Kasumi-1 (cell line): ENCODE data around the gene TMEM119.
"Not testable (repeated sequence)": the region's sequence is repeated elsewhere in the genome, so short reads cannot be mapped to it uniquely, and the experiment has no call there.

ENCODE experiments used
- DNase-seq, 2 experiments: peaks; one replicate each; lab custom pipeline; 2025; lab: John Stamatoyannopoulos, UW

TMEM119 gene

DNA sequence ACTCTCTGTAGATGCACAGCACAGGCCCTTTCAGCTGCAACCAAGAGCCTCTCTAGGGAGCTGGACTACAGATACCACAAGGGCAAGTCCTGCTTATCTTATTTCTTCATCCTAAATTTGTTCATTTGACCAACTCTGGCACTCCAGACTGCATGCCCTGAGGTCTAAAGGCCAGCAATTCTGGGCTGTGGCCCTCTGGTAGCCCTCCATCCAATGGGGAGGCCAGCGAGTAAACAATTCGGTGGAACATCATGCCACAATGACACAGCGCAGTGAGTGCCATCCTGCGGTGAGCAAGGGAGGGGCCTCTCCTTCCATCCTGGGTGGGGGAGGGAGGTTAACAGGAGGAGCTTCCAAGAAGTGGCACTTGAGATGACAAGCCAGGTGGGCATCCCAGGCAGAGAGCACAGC, 36.5 kb upstream of the TMEM119 start:
- no peak for DNase-seq

DNA sequence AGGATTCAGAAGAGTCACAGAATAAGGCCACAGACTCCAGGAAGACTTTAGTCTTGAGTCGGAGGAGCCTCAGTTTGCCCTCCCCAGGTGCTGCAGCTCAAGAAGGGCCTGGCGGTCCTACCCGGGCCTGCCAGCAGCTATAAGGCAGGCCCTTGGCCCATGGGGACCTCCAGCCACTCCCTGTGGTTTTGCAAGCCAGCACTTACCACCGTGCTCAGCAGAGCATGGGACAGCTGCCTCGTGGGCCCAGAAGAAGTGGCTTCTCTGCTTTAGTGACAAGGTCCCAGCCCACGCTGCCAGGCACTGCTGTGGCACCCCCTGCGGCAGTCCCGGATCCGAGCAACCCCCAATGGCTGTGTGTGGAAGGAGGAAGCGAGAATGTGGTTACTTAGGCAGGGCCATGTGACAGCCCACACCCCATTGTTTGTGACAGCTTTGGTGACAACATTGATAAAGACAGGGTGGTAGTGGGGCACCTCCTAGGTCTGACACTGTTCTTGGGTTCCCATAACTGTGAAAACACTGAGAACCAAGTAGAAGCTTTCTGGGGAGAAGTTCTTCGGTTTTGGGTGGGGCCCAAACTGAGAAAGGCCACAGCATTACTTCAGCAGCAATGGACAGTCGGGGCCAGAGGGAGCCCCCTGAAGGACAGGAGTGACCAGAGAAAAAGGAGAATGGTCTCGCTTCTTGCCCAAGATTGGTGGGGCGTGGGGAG, 35.8 kb upstream of the TMEM119 start, which contains the start of gene SELPLG:
Gene SELPLG, minus strand, starts transcription at position 361 of the 715 bp plus-strand sequence. CDS start 9,587 bp downstream, outside the sequence.
- peak; percentile 63 to 71 for DNase-seq

DNA sequence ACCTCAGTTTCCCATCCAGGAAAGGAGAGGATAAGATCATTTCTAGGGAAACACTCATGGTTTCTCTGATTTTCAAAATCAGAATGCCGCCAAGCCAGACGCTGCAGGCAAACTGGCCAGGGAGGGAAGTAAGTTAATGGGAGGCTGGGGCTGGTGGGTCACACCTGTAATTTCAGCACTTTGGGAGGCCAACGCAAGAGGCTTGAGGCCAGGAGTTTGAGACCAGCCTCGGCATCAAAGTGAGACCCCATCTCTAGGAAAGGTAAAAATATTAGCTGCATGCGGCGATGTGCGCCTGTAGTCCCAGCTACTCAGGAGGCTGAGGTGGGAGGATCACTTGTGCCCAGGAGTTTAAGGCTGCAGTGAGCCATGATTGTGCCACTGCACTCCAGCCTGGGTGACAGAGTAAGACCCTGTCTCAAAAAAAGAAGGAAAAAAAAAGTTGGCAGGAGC, 35.2 kb upstream of the TMEM119 start:
- DNase-seq: no peak

DNA sequence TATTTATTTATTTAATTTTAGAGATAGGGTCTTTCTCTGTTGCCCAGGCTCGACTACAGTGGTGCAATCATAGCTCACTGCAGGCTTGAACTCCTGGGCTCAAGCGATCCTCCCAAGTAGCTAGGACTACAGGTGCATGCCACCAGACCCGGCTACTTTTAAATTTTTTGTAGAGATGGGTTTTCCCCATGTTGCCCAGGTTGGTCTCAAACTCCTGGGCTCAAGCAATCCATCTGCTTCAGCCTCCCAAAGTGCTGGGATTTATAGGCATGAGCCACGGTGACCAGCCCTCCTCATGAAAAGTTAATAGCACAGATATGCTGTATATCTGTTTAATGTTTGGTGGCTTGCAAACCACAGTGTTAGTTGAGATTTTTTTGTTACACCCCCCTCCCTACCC, 33.4 kb upstream of the TMEM119 start:
- DNase-seq: not testable (repeated sequence)

DNA sequence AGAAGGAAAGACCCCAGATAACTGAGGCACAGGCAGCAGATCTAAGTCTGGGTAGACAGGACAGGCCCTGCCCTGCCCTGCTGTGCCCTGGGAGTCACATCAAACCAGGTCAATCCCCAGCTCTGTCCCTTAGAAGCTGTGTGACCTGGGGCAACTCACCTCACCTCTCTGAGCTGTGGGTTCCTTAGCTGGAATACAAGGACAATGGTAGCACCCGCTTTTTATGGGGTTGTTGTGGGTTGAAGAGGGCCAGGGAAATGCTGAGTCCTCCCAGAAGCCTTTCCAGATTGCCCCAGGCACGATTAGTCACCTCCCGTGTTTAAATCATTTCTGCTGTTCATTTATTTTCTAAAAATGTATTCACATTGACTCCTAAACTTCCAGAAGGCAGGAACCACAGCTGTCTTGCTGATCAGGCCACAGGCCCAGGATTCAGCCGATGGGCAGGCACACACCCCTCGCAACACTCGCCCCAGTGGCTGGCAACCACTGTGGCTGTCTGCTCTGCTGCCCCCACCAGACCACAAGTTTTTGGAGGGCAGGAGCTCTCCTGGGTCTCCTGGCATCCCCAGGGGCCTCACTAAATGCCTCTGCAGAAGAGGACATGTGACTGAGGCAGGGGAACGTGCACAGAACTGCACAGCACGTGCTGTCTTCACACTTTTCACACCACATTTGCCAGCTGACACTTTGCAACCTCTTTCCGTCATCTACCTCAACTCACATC, 32.8 kb upstream of the TMEM119 start:
- no peak for DNase-seq

DNA sequence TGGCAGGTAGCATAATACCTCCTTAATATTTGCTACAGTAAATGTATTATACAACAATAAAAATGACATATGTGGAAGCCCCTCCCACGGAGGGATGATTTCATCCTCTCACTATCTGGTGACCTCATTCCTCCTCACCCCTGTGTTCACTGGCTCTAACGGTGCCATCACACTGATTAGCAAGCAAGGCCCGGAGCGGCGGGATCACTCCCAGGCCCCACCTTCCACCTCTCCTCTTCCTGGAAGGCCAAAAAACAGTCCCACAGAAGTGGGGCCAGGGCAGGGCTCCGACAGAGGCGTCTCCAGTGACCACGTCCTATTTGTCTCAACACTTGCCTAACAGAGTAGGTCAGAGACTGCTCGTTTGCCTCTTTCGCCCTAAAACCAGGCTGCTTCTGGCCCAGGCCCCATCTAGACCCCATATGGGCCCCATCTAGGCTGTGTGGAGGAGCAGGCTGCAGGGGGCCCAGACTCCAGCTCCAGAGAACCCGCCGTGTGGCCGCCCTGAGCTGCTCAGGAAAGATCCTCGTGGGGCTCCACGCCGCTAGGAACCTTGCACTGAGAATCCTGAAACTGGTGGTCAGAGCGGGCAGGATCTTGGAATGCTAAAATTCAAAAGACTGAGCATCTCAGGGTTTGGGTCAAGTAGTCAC, 32.1 kb upstream of the TMEM119 start:
- no peak for DNase-seq

DNA sequence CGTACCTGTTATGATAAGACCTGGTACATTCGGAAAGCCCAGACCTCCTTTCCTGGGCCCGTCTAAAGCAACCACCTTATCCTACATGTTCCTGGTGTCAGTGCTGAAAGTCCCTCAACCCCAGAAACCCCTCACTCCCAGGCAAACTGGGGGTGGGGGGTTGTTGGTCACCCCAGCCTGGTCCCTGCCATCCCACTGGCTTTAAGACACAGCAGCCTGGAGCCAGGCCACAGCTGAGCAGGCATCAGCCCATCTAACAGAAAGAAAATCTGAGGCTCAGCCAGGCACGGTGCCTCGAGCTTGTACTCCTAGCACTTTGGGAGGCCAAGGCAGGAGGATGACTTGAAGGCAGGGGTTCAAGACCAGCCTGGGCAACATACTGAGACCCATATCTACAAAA, 31.3 kb upstream of the TMEM119 start:
- no peak for DNase-seq

DNA sequence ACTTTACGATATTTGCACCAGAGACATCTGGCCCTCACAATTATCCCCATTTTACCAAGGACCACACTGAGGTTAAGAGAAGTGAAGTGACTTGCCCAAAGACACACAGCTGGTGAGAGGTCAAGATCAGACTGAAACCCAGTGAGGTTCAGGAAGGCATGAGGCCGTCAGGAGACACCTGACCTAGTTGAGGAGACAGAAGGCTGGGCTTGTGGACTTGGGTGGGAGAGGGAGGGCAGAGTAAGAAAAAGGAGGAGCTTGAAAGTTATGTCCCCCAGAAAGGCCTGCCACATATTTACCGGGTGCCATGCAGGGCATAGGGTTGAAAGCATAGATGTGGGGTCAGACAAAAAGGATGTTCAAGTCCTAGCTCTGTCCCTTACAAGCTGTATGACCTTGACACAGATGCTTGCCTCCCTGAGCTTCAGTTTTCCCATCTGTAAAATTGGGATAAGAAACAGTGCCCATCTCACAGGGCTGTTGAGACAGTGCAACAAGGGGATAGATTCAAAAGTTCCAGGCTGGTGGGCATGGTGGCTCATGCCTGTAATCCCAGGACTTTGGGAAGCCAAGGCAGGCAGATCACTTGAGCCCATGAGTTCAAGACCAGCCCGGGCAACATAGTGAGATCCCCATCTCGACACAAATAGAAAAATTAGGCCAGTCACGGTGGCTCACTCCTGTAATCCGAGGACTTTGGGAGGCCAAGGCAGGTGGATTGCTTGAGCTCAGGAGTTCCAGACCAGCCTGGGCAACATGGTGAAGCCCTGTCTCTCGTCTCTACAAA, 29.4 kb upstream of the TMEM119 start:
- no peak for DNase-seq

DNA sequence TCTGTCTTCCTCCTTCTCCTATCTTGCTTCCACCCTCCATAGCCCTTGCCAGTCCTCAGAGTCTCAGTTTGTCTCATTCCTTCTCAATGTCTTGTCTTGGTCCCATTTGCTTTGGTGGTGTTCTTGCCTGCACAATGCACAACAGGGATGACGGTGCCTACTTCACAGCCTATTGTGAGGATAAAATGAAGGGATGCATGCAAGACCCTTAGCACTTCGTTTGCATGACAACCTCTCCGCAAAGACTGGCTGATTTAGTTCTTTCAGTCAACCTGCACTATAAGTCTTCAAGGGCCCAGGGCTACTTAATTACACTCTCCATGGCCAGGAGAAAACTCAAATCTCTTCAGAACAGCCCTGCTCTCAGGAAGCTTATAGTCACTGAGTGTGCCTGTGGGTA, 27.3 kb upstream of the TMEM119 start:
- no peak for DNase-seq

DNA sequence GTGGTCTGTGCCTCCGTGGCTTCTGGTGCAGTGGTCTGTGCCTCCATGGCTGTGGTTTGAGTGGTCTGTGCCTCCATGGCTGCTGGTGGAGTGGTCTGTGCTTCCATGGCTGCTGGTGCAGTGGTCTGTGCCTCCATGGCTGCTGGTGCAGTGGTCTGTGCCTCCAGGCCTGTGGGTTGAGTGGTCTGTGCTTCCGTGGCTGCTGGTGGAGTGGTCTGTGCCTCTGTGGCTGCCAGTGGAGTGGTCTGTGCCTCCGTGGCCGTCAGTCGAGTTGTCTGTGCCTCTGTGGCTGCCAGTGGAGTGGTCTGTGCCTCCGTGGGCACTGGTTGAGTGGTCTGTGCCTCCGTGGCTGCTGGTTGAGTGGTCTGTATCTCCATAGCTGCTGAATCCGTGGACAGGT, 25.7 kb upstream of the TMEM119 start:
- no peak for DNase-seq

DNA sequence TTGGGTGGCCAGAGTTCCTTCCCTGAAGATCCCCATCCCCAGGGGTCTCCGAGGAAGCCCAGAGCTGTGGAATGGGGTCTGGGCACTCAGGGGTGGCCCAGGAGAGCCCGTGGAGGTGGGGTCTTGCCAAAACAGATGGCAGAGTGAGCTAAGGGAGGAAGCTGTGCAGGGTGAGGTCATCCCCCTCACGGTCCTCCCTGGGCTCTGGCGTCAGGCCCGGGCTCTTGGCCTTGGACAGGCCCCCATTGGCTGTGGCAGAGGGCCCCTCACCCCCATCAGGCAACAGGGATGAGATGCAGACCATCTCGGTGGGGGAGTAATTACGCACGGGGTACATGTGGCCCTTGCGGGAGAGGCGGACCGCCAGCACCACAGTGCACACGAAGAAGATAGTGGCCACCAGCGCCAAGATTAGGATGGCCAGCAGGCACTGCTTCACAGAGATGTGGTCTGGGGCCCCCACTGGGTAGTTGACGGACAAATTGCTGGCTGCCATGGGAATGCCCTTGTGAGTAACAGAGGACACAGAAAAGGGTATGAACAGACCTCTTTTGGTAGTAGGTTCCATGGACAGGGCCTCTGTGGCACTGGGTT, 25.1 kb upstream of the TMEM119 start:
- no peak for DNase-seq

DNA sequence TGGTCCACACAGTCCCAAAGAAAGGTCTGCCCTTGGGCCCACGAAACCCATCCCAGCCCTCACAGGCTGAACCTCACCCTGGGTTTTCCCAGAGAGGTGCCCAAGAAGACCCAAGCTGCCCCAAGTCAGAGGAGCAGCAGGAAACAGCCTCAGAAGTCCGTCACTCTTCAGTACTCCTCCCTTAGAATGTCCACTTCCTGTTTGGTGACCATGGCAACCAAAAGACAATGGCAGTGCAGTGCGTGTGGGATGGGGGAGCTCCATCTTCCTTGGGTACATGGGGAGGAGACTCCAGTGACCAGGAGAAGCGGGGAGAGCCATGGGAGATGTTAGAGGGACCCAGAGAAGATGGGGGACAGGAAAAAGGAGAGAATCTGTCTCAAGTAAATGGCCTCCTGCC, 24.5 kb upstream of the TMEM119 start:
- DNase-seq: no peak

DNA sequence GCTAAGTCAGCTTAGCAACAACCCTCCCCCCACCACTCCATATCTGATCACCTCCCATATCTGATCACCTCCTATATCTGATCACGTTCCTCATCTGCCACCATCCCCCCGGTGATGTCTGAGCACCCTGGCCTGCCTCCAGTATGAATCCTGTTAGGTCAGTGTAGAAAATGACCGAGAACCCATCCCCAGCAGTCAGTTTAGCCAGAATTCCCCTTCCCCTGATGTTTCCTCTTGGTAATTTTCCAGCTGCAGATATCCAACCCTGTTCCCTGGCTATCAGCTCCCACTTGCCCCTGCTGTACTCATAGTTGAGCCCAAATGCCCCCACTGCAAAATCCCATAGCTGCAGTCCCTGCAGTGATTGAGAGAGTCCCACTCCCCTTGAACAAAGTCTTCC, 23.3 kb upstream of the TMEM119 start:
- no peak for DNase-seq

DNA sequence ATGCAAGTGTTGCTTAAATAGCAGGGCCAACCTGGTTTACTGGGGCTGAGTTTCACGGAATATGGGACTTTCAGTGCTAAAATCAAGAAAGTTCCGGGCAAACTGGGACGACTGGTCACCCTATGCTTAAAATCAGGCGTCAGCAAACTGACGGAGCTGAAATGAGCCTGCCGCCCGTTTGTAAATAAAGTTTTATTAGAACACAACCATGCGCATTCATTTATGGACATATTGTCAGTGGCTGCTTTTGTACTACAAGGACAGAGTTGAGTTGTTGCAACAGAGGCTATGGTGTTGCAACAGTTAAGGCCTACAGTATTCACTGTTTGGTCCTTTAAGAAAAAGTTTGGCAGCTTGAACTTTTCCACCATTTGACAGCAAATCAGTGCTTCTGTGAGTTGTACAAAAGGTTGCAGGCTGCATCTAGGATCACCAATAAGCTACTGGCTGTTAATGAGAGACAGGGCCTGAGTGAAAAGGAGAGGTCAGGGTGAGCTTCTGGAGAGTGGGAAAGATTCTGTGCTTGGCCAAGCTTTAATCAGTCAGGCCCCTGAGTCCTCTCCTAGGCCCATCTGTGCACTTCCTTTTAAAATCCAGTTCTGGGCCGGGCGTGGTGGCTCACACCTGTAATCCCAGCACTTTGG, 22.5 kb upstream of the TMEM119 start:
- peak; percentile 13 to 15 for DNase-seq

DNA sequence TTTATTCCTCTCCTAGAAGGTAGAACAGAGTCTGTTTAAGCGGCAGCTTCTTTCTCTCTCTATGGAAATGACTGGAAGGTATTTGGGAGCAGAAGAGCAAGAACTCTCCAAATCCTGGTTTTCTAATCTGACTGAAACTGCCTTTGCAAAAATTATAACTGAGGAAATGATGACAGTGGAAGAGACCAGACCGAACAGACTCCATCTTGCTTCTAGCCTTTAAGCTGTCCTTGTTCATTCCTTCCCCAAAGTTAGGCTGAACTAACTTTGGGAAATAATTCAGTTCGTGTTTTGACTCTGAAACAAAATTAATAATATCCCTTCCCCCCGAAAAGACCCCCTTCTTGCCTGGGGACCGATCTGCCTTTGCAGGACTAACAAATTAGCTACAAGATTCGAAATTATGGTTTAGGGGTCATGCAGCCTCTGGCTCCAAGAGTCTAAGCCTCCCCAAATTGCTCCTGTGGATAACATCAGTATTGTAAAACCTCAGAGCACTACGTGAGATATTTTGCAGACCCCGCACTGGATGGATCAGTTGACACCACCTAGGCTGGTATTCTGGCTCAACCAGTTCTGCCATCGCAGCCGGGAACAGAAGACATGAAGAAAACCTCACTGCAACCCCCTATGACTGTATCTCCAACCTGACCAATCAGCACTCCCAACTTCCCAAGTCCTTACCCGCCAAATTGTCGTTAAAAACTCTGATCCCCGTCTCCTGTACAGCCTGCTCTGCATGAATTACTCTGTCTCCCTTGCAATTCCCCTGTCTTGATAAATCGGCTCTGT, 21.7 kb upstream of the TMEM119 start:
- DNase-seq: no peak

DNA sequence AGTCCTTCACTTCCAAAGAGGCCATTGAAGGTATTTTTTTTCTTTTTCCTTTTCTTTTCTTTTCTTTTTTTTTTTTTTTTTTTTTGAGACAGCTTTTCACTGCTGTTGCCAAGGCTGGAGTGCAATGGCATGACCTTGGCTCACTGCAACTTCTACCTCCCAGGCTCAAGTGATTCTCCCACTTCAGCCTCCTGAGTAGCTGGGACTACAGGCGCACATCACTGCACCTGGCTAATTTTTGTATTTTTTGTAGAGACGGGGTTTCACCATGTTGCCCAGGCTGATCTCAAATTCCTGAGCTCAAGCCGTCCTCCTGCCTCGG, 21.0 kb upstream of the TMEM119 start:
- not testable (repeated sequence) for DNase-seq

DNA sequence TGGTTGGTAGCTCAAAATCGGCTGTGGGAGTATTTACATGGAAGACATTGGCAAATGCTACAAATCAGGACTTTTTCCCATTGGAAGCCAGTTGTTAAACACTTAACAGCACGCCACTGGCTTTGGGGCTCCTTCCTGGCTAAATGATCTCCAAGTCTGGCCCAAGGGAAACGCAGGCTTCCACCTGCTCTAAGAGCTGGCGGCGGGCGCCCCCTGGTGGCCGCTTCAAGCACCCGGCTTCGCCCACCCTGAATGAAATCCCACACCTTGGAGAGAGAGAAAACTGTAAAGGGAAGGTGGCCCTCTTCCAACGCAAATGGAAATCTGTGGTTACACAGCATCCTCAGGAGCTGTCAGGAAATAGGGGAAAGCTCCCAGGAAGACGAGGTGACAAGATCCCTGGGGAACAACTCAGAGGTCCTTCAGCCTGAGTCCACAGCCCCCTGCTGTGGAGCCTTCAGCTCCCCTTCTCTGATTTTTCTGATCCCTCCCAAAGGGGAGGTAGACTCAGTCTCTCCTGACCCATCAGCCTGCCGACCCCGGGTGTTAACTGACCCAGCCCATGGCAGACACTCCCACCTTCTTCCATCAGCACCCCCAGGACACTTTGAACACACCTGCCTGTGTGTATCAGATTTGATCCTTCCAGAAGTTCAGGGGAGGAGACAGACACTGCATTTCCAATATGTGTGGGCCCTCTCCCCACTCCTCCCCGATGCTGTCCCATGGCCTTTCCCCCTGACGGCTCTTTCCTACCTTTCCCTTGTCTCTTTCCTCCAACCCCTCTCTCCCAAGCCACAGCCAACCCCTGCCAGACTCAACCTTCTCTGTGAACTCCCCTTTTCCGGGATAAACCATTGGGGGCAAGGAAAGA, 20.4 kb upstream of the TMEM119 start:
- DNase-seq: peak; percentile 73 to 81

DNA sequence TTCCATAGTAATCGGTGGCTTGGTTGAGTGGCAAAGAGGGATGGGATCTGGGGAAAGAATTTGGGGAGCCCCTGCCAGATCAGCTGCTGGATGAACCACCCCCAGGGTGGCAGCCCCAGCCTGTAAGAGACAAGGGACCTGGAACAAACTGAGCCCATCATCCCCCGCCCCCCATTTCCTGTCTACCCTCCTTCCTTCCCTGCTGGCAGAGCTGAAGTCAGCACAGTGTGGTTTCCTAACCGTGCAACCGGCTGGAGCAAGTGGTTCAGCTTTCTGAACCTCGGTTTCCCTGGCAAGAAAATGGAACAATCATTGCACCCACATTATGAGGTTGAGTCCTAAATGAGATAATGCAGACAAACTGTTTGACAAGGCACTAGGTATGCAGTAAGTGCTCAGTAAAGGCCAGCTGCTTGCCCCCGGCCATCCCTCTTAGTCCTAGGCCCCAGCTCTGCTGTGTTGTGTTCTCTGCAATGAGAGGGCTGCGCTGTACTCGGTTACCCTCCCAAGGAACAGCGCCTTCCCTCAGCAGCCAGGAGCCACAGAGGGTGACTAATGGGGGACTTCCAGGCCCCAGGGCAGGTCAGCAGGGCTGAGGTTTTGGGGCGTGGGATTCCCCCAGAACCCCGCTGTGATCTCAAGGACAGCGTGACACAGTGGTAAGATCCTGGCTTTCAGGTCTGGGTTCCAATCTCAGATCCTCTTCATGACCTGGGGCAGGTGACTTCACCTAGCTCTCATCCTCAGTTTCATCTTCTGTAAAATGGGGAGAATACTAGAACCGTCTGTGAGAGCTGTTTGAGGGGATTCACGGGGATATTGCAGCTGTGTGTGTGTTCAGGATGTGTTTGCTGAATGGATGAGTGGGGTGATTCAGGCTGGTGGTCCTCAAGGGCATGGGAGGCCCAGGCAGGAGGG, 19.3 kb upstream of the TMEM119 start:
- DNase-seq: peak; percentile 70 to 82
